HepG2 (cell line): Measurements from ENCODE around the gene SAC3D1. TPM values are rescaled to one million over a fixed set of nuclear protein-coding genes. Genes with fewer than 3 reads are reported as not detected.

Source experiments
- ATF7 ChIP-seq, 2 experiments: fragments of 450-650 bp in 1 of 2; sonication (generic) in 1 of 2; formaldehyde crosslinking in 1 of 2; IDR thresholded peaks; 2 replicates each; pipeline versions ENCODE4 v1.4.0 to v1.6.1; 2016 to 2020; ENCODE audit warnings: antibody characterized with exemption in 1 of 2, mild to moderate bottlenecking in 1 of 2, missing genetic modification reagents in 1 of 2
- CENPT ChIP-seq: sonication (generic); formaldehyde crosslinking; IDR thresholded peaks from 2 replicates; pipeline ENCODE4 v1.8.0; 2022; ENCODE audit warnings: low read depth, mild to moderate bottlenecking, moderate library complexity, missing genetic modification reagents
- CENPX ChIP-seq: sonication (generic); formaldehyde crosslinking; IDR thresholded peaks from 2 replicates; pipeline ENCODE4 v1.9.0; 2021; ENCODE audit warnings: mild to moderate bottlenecking, missing genetic modification reagents, moderate library complexity
- ETV5 ChIP-seq: IDR thresholded peaks from 2 replicates; pipeline ENCODE4 v1.6.1; 2018; ENCODE audit warnings: missing biosample characterization, missing genetic modification reagents, inconsistent platforms, borderline replicate concordance
- MYNN ChIP-seq: sonication (generic); formaldehyde crosslinking; IDR thresholded peaks from 2 replicates; pipeline ENCODE4 v1.4.0; 2020; ENCODE audit warnings: mild to moderate bottlenecking, low read depth, missing genetic modification reagents
- NKX3-1 ChIP-seq: sonication (generic); formaldehyde crosslinking; IDR thresholded peaks from 2 replicates; pipeline ENCODE4 v1.5.0; 2020; ENCODE audit warnings: missing genetic modification reagents
- PBX2 ChIP-seq: IDR thresholded peaks from 2 replicates; pipeline ENCODE4 v1.6.1; 2016; ENCODE audit warnings: control low read depth
- PBX3 ChIP-seq: sonication (generic); formaldehyde crosslinking; IDR thresholded peaks from 2 replicates; pipeline ENCODE4 v1.8.1; 2023; ENCODE audit warnings: missing genetic modification reagents, inconsistent platforms, borderline replicate concordance
- RELA ChIP-seq: sonication (generic); formaldehyde crosslinking; IDR thresholded peaks from 2 replicates; pipeline ENCODE4 v1.4.0; 2020; ENCODE audit warnings: missing genetic modification reagents
- SMC3 ChIP-seq: IDR thresholded peaks from 2 replicates; pipeline ENCODE4 v1.6.1; 2011; ENCODE audit warnings: low read length, improper control_type of control experiment
- SNAPC2 ChIP-seq: sonication (generic); formaldehyde crosslinking; IDR thresholded peaks from 2 replicates; pipeline ENCODE4 v1.8.1; 2022; ENCODE audit warnings: mild to moderate bottlenecking, missing genetic modification reagents
- USF2 ChIP-seq, 2 experiments: sonication (generic) in 1 of 2; formaldehyde crosslinking in 1 of 2; IDR thresholded peaks; 2 replicates each; pipeline versions ENCODE4 v1.5.1 to v1.6.1; 2011 to 2020; ENCODE audit warnings: borderline replicate concordance in 1 of 2, low read depth in 1 of 2, low read length in 1 of 2, mild to moderate bottlenecking in 1 of 2, missing genetic modification reagents in 1 of 2, moderate library complexity in 1 of 2
- ZNF10 ChIP-seq: sonication (generic); formaldehyde crosslinking; IDR thresholded peaks from 2 replicates; pipeline ENCODE4 v1.4.0; 2020; ENCODE audit warnings: mild to moderate bottlenecking, low read depth, missing genetic modification reagents, borderline replicate concordance
- ZNF44 ChIP-seq: sonication (generic); formaldehyde crosslinking; IDR thresholded peaks from 2 replicates; pipeline ENCODE4 v1.5.1; 2020; ENCODE audit warnings: mild to moderate bottlenecking, missing genetic modification reagents
- ZNF501 ChIP-seq: sonication (generic); formaldehyde crosslinking; IDR thresholded peaks from 2 replicates; pipeline ENCODE4 v1.5.1; 2020; ENCODE audit warnings: mild to moderate bottlenecking, moderate library complexity, missing genetic modification reagents
- ZNF512 ChIP-seq: sonication (generic); formaldehyde crosslinking; IDR thresholded peaks from 2 replicates; pipeline ENCODE4 v1.4.0; 2020; ENCODE audit warnings: mild to moderate bottlenecking, missing genetic modification reagents
- polyA plus RNA-seq, 8 experiments: library from polyadenylated mRNA; depleted of rRNA in 3 of 8; stranded (reverse) in 7 of 8; unstranded in 1 of 8; fragments of >200 nt; fragmentation: Illumina TruSeq in 4 of 8; extraction: Trizol in 4 of 8; gene quantifications; 2 replicates each; pipeline versions ENCODE4 v1.2.1 to v1.2.3, GENCODE V29; 2011 to 2016; ENCODE audit warnings: low read depth in 4 of 8, missing spikeins in 1 of 8, mixed read lengths in 1 of 8; ENCODE audit not compliant: insufficient read depth in 1 of 8
- total RNA-seq, 5 experiments: library from RNA; depleted of rRNA; stranded (reverse); fragments of >200 nt; fragmentation: Illumina TruSeq; extraction: Trizol; gene quantifications; 2 replicates each; pipeline ENCODE4 v1.2.3, GENCODE V29; 2016; ENCODE audit warnings: low read depth in 1 of 5
- TF ChIP-seq, protein P1 (sequence below): sonication (generic); formaldehyde crosslinking; IDR thresholded peaks from 2 replicates; pipeline ENCODE4 v1.4.0; 2020; ENCODE audit warnings: missing genetic modification reagents

The SAC3D1 gene
- total and polyA plus RNA-seq, 2 of the 13 experiments (the other 11 are each of a cell fraction or from before 2014, with no cell fraction given) = 7.4 to 36.3 TPM

GRCh38 chr11:65040847-65041622 lies at the start of gene SAC3D1 (continued):
- TF ChIP-seq, protein P1, sequence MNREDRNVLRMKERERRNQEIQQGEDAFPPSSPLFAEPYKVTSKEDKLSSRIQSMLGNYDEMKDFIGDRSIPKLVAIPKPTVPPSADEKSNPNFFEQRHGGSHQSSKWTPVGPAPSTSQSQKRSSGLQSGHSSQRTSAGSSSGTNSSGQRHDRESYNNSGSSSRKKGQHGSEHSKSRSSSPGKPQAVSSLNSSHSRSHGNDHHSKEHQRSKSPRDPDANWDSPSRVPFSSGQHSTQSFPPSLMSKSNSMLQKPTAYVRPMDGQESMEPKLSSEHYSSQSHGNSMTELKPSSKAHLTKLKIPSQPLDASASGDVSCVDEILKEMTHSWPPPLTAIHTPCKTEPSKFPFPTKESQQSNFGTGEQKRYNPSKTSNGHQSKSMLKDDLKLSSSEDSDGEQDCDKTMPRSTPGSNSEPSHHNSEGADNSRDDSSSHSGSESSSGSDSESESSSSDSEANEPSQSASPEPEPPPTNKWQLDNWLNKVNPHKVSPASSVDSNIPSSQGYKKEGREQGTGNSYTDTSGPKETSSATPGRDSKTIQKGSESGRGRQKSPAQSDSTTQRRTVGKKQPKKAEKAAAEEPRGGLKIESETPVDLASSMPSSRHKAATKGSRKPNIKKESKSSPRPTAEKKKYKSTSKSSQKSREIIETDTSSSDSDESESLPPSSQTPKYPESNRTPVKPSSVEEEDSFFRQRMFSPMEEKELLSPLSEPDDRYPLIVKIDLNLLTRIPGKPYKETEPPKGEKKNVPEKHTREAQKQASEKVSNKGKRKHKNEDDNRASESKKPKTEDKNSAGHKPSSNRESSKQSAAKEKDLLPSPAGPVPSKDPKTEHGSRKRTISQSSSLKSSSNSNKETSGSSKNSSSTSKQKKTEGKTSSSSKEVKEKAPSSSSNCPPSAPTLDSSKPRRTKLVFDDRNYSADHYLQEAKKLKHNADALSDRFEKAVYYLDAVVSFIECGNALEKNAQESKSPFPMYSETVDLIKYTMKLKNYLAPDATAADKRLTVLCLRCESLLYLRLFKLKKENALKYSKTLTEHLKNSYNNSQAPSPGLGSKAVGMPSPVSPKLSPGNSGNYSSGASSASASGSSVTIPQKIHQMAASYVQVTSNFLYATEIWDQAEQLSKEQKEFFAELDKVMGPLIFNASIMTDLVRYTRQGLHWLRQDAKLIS (CRISPR knock-in tag) = no peak
- TF ChIP-seq CENPX (no peak), PBX3 (CRISPR knock-in tag) (no peak), SMC3 (no peak), RELA (no peak), ZNF501 (CRISPR knock-in tag) (peak; percentile 71; the same call in 1 of the 2 replicates), PBX2 (CRISPR knock-in tag) (no peak), ZNF10 (no peak), USF2 (IDR thresholded peaks at IDR 0.05; ENCODE audit: low read depth, low read length) (no peak), USF2 (CRISPR knock-in tag; IDR thresholded peaks at IDR 0.05; ENCODE audit: borderline replicate concordance) (no peak), ZNF512 (CRISPR knock-in tag) (no peak), ZNF44 (CRISPR knock-in tag) (no peak), MYNN (no peak), ETV5 (CRISPR knock-in tag) (peak; percentile 21; the same call in 1 of the 2 replicates), SNAPC2 (CRISPR knock-in tag) (0 out of 2 replicates have a peak, but pooled peaks have one; percentile 64), NKX3-1 (CRISPR knock-in tag) (no peak), ATF7 (IDR thresholded peaks at IDR 0.05) (no peak), ATF7 (CRISPR knock-in tag; IDR thresholded peaks at IDR 0.05) (no peak), CENPT (CRISPR knock-in tag) (no peak)
